ENCODE data around the gene GCSAM.

DNA sequence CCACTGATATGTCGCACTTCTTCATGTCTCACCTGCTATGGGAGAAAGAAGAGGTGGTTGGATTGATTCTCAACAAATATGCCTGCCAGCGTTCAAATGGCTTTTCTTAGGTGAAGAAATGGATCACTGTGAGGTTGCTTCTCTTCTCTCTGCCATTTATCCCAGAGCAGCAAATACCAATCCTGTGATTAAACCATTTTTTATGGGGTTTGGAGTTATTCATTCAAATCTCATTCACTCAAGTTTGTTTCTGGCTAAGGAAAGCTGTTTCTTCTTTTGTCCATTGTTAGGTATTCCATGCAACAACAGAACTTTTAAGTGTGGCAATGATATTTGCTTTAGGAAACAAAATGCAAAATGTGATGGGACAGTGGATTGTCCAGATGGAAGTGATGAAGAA, 59.0 kb downstream of the GCSAM start:
- no peak for TF ChIP-seq CTCF (IDR thresholded peaks at IDR 0.05)
- TF ChIP-seq EZH2 (IDR thresholded peaks at IDR 0.05; ENCODE audit: borderline replicate concordance, insufficient read depth, low read depth, low read length, poor library complexity, severe bottlenecking): no peak

All from B cell (primary cell).